ENCODE results near the gene MTM1. TPM values are rescaled to one million over a fixed set of nuclear protein-coding genes. Genes with fewer than 3 reads are reported as not detected.

MTM1 gene
- total RNA-seq, 2 donors from 2014 or later: 17.1 to 21.4 TPM

DNA sequence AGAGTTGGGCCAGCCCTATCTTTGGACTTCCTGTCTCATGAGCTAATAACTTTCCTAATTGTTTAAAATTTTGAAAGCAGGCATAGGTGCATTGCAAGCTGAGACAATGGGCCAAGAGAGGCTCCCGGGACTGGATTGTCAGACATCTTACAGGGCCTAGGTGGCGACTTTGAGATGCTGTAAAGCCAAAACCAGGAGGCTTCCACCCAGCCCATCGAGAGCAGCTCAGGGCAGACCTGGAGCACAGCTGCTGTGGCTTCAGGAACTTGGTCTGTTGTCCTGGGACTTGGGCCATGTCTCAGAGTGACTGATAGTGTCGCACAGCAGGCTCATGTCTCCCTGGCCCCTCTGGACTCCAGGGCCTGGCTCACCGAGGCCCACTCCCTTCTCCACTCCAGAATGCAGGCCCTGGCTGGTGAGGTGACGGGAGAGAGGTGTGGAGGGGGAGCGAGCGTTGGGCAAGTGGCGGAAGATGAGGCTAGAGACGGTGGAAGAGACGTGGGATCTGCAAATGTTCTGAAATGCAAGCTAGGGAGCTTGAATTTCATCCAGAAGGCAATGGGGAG, 24.1 kb upstream of the MTM1 start:
- no peak for ATAC-seq (replicated peaks)
- peaks cover 11% of the 10 kb centered on the region for H3K4me1 Mint-ChIP-seq
- no peaks in the 10 kb centered on the region for H3K36me3 Mint-ChIP-seq (ENCODE audit: low read depth)
- H3K27me3 Mint-ChIP-seq: no peaks in the 10 kb centered on the region
- no peaks in the 10 kb centered on the region for H3K9me3 Mint-ChIP-seq
- no peak overlapping the region for H3K27ac Mint-ChIP-seq
- no peak overlapping the region for H3K4me3 Mint-ChIP-seq

DNA sequence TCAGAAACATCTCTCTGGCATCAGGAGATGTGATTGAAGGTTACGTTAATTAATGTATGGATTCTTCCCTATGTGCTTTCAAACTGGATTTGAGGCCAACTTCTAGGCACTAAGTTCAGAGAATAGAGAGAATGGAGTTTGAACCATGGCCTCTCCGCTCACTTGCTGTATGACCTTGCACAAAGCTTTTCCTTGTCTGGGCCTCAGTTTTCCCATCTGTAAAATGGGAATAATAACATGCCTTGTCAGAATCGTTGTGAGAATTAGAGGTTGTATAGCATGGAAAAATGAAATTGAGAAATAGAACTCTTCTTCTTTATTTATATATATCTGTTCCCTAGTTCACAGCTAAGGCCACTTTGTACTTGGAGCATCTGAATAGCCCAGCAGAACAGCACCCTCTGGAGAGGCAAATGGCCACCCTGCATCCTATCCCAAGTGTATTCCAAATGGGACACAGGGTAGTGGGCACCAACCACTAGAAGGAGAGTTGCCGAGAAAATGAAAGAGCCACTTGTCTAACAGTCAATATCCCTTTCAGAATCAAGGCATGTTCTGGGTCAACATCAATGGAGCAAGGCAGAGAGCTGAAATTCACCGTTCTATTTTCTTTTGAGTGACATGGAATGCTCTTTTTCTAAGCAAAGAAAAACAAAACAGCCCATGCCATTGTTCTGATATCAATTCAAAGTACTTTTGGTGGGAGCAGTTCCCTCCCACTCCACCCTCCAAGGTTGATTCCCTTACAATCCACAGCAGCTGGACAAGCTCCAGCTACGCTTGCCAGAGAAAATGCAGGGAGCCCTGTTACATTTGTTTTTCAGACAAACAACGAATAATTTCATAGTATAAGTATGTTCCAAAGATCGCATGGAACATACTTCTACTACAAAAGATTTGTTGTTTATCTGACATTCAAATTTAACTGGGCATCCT, 23.3 kb upstream of the MTM1 start:
- Mint-ChIP-seq H3K4me3 (no peak overlapping the region), H3K4me1 (peaks cover 11% of the 10 kb centered on the region), H3K9me3 (no peaks in the 10 kb centered on the region), H3K36me3 (ENCODE audit: low read depth) (no peaks in the 10 kb centered on the region), H3K27ac (no peak overlapping the region), H3K27me3 (no peaks in the 10 kb centered on the region)
- ATAC-seq (replicated peaks): no peak

DNA sequence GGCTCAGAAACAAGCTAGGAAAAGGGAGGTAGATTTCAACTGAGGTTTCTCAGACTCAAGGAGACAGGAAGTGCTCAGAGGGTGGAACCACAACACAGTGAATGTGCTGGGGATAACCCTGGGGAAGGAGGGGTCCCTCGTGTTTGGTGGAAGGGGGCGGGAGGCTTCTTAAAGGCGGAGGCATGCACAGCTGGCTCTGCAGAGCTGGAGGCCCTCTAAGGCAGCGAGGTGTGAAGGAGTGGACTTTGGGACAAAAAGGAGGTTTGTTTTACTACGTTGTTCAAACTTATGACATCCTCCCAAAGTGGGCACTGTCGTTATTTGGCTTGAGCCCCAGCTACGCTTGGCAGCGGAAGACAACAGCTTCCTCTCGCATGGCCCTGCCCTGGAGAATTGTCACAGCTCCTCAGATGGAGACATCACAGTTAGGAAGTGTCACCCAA, 21.7 kb upstream of the MTM1 start:
- peaks cover 11% of the 10 kb centered on the region for H3K4me1 Mint-ChIP-seq
- H3K27ac Mint-ChIP-seq: peak overlapping the region; percentile 79
- peak overlapping the region; percentile 65 for H3K4me3 Mint-ChIP-seq
- H3K27me3 Mint-ChIP-seq: no peaks in the 10 kb centered on the region
- H3K9me3 Mint-ChIP-seq: no peaks in the 10 kb centered on the region
- no peaks in the 10 kb centered on the region for H3K36me3 Mint-ChIP-seq (ENCODE audit: low read depth)
- no peak for ATAC-seq (replicated peaks)

DNA sequence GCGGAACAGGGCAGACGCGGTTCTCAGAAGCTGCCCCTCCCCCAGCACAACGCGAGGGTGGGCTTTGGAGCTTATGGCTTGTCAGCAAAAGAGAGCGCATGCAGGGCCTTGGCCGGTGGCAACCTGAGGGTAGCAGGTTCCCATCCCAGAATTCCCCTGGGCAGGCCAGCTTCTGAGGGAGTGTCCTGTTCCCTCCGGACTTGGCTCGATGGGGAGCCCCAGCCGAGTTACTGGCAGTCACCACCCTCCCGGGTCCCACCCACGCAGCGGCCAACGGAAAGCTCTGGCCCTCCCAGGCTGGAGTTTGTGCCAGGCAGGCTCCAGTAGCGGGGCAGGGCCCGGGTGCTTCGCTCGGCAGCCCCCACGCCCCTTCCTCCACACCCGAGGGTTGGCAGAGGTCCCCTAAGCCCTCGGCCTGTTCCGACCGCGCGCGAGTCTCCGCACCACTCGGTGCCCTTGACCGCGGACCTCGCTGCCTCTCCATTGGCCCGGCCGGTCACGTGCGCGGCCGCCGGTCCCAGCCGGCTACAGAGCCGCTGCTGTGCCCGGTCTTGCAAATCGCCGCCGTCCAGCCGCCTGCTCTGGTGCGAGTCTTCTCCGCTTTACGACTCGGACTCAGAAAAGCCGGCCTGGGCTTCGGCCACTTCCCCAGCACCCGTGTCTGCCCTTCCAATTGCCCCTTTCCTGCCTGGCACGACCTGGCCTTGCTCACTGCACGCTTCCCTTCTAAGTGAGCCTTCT, 20.9 kb upstream of the MTM1 start:
- Mint-ChIP-seq H3K27me3 (no peaks in the 10 kb centered on the region), H3K9me3 (no peaks in the 10 kb centered on the region), H3K4me1 (peaks cover 11% of the 10 kb centered on the region), H3K27ac (peak overlapping the region; percentile 38), H3K36me3 (ENCODE audit: low read depth) (no peaks in the 10 kb centered on the region), H3K4me3 (peak overlapping the region; percentile 65)
- peak; percentile 62 for ATAC-seq (replicated peaks)

GRCh38 chrX:150548251-150548650, 20.2 kb upstream of the MTM1 start:
- H3K36me3 Mint-ChIP-seq (ENCODE audit: low read depth): no peaks in the 10 kb centered on the region
- peak overlapping the region; percentile 38 for H3K27ac Mint-ChIP-seq
- ATAC-seq (replicated peaks): no peak

DNA sequence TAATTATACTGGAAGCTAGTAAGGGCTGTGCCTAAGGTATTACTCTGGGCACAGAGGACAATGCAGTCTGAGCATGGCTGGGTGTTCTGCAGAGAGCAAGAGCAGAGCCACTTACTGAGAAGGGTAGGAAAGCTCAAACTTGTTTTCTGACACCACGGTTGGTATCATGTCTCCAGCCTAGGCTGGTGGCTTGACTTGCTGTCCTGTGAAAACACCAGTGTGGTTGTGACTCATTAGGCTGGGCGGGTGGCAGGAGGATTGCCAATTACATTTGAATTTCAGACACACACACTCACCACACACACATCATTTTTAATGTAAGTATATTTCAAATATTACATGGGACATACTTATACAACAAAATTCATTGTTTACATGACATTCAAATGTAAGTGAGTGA, 19.7 kb upstream of the MTM1 start:
- Mint-ChIP-seq H3K4me3 (peak overlapping the region; percentile 65), H3K36me3 (ENCODE audit: low read depth) (no peaks in the 10 kb centered on the region), H3K27me3 (no peaks in the 10 kb centered on the region), H3K9me3 (no peaks in the 10 kb centered on the region), H3K27ac (no peak overlapping the region), H3K4me1 (peaks cover 11% of the 10 kb centered on the region)
- peak; percentile 71 for ATAC-seq (replicated peaks)

More at GRCh38 chrX:150548251-150548650, 20.2 kb upstream of the MTM1 start:
- Mint-ChIP-seq H3K4me3 (peak overlapping the region; percentile 65), H3K4me1 (peaks cover 11% of the 10 kb centered on the region), H3K9me3 (no peaks in the 10 kb centered on the region), H3K27me3 (no peaks in the 10 kb centered on the region)

DNA sequence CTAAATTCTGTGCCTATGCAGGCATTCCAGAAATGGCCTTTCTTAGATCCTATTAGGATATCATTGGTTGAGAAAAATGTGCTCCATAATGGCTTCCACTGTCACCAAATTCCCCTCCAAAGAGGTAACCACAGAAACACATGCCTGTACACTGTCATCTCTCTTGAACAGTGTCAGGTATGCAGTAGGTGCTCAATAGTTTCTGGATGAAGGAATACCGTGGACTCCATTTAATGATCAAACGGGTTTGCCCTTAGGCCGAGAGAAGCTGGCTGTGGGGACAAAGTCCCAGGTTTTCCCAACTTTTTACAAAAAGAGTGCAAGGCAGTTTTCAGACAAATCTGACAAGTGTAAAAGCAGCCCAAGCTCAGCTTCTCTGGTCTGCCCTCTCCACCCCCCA, 16.5 kb upstream of the MTM1 start:
- Mint-ChIP-seq H3K9me3 (no peaks in the 10 kb centered on the region), H3K27ac (no peak overlapping the region)

GRCh38 chrX:150558424-150558823, 10.0 kb upstream of the MTM1 start:
- H3K9me3 Mint-ChIP-seq: no peaks in the 10 kb centered on the region
- H3K27ac Mint-ChIP-seq: no peak overlapping the region
- no peak overlapping the region for H3K4me3 Mint-ChIP-seq
- no peaks in the 10 kb centered on the region for H3K4me1 Mint-ChIP-seq
- no peaks in the 10 kb centered on the region for H3K27me3 Mint-ChIP-seq
- no peaks in the 10 kb centered on the region for H3K36me3 Mint-ChIP-seq (ENCODE audit: low read depth)
- ATAC-seq (replicated peaks): no peak

More for the DNA sequence above, 16.5 kb upstream of the MTM1 start:
- Mint-ChIP-seq H3K4me1 (peaks cover 3% of the 10 kb centered on the region), H3K27me3 (no peaks in the 10 kb centered on the region), H3K4me3 (no peak overlapping the region), H3K36me3 (ENCODE audit: low read depth) (no peaks in the 10 kb centered on the region)
- ATAC-seq (replicated peaks): no peak

DNA sequence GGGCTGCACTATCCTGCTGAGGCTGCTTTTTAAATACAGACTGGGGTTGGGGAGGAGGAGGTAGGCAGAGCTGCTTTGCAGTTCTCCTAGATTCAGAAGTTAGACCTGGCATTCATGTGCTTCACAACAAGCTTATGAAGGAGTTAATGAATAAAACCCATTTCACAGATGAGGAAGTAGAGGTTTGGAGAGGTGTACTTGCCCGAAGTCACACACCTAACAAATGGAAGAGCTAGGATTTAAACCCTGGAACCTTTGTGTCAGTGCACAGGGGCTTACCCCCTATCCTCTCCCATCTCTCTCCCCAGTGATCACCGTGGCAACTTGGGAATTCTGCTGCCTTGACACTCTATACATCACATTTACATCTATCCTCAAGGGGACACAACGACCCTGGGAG, 3.6 kb upstream of the MTM1 start:
- Mint-ChIP-seq H3K9me3 (no peaks in the 10 kb centered on the region), H3K36me3 (ENCODE audit: low read depth) (no peaks in the 10 kb centered on the region), H3K27ac (no peak overlapping the region), H3K4me3 (no peak overlapping the region), H3K4me1 (no peaks in the 10 kb centered on the region), H3K27me3 (no peaks in the 10 kb centered on the region)
- no peak for ATAC-seq (replicated peaks)

GRCh38 chrX:150565551-150565950, 2.9 kb upstream of the MTM1 start:
- H3K9me3 Mint-ChIP-seq: no peaks in the 10 kb centered on the region
- no peaks in the 10 kb centered on the region for H3K27me3 Mint-ChIP-seq
- no peaks in the 10 kb centered on the region for H3K4me1 Mint-ChIP-seq
- no peak overlapping the region for H3K4me3 Mint-ChIP-seq
- H3K27ac Mint-ChIP-seq: no peak overlapping the region
- ATAC-seq (replicated peaks): no peak
- no peaks in the 10 kb centered on the region for H3K36me3 Mint-ChIP-seq (ENCODE audit: low read depth)

DNA sequence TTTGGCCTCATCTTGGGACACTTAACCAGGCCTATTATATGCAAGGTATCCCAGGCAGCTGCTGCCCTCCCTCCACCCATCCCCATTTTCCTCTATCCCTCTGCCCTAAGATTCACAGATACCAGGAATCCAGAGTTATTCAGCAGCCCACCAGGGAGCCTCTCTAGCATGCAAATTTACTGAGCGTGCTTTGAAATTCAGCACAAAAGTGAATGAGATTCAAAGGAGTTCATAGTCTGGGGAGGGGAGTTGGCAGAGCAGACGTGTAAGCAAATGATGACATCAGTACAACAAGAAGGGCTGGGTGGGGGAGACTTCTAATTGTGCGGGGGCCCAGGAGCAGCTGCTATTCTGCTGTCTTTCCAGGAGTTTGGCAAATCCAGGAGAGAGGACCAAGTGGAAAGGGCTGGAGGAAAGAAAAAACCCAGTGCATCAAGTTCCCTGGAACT, 1.7 kb upstream of the MTM1 start:
- no peaks in the 10 kb centered on the region for H3K9me3 Mint-ChIP-seq
- no peak for ATAC-seq (replicated peaks)
- H3K27me3 Mint-ChIP-seq: no peaks in the 10 kb centered on the region
- peaks cover 2% of the 10 kb centered on the region for H3K4me1 Mint-ChIP-seq
- H3K36me3 Mint-ChIP-seq (ENCODE audit: low read depth): no peaks in the 10 kb centered on the region
- H3K27ac Mint-ChIP-seq: no peak overlapping the region
- no peak overlapping the region for H3K4me3 Mint-ChIP-seq

DNA sequence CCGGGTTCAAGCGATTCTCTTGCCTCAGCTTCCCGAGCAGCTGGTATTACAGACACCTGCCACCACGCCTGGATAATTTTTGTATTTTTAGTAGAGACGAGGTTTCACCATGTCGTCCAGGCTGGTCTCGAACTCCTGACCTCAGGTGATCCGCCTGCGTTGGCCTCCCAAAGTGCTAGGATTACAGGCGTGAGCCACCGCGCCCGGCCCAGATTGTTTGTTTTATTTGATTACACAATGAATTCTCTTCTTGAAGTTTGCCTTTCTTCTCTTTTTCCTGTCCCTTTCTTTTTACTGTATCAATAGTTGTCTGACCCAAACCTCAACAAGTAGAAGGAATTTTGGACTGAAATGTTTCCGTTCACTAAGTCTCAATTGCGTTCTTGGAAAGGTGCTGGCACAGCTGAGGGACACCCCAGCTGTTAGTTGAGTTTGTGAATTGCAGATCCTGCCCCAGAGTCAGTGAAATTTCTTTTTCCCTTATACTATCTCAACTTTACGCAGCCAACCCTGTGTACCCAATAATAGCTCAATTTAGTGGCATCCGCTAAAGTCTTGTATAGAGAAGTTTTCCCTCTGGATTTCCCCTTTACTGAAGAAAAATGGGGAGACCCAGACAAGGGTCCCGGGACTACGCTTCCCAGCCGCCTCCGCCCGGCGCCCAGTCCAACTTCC, 639 bp upstream of the MTM1 start:
- Mint-ChIP-seq H3K4me3 (peak overlapping the region; percentile 76), H3K9me3 (no peaks in the 10 kb centered on the region), H3K27me3 (no peaks in the 10 kb centered on the region), H3K27ac (no peak overlapping the region), H3K36me3 (ENCODE audit: low read depth) (no peaks in the 10 kb centered on the region), H3K4me1 (peaks cover 12% of the 10 kb centered on the region)
- ATAC-seq (replicated peaks): no peak

- H3K36me3 Mint-ChIP-seq (ENCODE audit: low read depth): no peaks in the 10 kb centered on the region
- peak overlapping the region; percentile 87 for H3K4me3 Mint-ChIP-seq
- H3K4me1 Mint-ChIP-seq: peaks cover 17% of the 10 kb centered on the region
- no peaks in the 10 kb centered on the region for H3K27me3 Mint-ChIP-seq
- no peaks in the 10 kb centered on the region for H3K9me3 Mint-ChIP-seq
- peak overlapping the region; percentile 92 for H3K27ac Mint-ChIP-seq
- ATAC-seq (replicated peaks): peak; percentile 22
Measured at GRCh38 chrX:150569155-150569477, 695 bp downstream of the MTM1 start.

- Mint-ChIP-seq H3K36me3 (ENCODE audit: low read depth) (peaks cover 7% of the 10 kb centered on the region), H3K9me3 (no peaks in the 10 kb centered on the region), H3K4me3 (peak overlapping the region; percentile 87), H3K27me3 (no peaks in the 10 kb centered on the region), H3K4me1 (peaks cover 25% of the 10 kb centered on the region), H3K27ac (peak overlapping the region; percentile 92)
- ATAC-seq (replicated peaks): no peak
Measured at GRCh38 chrX:150570512-150570911, 2.1 kb downstream of the MTM1 start.

Data from activated T-helper 17 cell treated with anti-CD3 and anti-CD28 coated beads, Interleukin-2, amount 50 U/mL, for 72 hours (primary cell).